ELF-1 (cell line): ENCODE results near the gene CD22.

ENCODE experiments used
- DNase-seq: peaks from one replicate; pipeline ENCODE4 v3.0.0-alpha.2; 2016; ENCODE audit warnings: low read depth, low spot score

Gene CD22

DNA sequence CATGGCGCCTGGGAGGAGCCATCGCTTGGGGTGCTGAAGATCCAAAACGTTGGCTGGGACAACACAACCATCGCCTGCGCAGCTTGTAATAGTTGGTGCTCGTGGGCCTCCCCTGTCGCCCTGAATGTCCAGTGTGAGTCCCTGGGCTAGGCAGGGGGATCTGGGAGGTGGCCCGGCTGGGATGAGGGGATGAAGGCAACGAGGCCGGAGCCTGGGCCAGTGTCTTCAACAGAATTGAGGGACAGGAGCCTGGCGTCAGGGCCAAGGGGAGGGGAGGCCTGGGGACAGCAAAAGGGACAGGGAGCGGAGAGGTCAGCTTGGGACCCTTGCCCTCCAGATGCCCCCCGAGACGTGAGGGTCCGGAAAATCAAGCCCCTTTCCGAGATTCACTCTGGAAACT is 12.0 kb downstream of the CD22 start:
- no peak for DNase-seq

GRCh38 chr19:35341565-35342225 is 12.7 kb downstream of the CD22 start:
- no peak for DNase-seq

GRCh38 chr19:35342430-35342829 is 13.4 kb downstream of the CD22 start:
- peak; percentile 69 for DNase-seq

DNA sequence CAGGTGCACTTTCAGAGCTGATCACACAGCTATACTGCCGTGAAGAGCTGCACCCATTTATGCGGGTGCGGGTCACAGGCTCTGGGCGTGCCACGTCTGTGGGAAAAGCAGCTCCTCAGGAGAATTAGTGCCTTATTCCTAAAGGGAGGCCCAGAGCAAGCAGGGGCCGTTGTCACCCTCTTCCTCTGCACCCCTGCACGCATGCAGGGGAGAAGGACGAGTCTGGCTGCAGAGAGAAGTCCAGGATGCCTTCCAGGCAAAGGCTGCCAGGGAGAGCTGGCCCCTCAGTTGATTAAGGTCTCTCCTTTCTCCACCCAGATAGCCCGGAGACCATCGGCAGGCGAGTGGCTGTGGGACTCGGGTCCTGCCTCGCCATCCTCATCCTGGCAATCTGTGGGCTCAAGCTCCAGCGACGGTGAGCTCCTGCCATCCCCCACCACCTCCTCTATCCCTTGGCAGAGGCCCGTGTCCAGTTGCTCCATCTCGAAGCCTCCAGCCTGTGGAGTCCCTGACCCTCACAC is 15.6 kb downstream of the CD22 start:
- no peak for DNase-seq

DNA sequence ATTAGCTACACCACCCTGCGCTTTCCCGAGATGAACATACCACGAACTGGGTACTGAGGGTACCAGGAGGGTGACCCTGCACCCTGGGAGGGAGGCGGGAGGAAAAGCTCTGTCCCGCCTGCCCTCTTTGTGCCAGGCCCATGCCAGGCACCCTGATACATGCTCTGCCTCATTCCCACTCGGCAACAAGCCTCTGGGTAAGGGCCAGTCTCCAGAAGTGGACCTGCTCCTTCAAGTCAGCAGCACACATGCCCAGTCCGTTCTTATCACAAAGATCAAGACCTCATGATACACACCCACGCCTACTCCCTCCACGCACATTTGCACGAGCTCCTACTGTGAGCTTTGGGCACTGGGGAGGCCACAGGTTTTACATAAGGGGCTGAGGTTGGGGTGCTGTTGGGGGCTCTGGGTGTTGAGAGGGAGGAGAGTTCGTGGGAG is 16.7 kb downstream of the CD22 start:
- no peak for DNase-seq

GRCh38 chr19:35346193-35347052 is 17.4 kb downstream of the CD22 start:
- no peak for DNase-seq

GRCh38 chr19:35347171-35347929 is 18.4 kb downstream of the CD22 start, which contains the start of gene FFAR1:
Gene FFAR1 (plus strand): TSS chr19:35347902. CDS start chr19:35351552, 3,650 bp downstream.
- DNase-seq = no peak

DNA sequence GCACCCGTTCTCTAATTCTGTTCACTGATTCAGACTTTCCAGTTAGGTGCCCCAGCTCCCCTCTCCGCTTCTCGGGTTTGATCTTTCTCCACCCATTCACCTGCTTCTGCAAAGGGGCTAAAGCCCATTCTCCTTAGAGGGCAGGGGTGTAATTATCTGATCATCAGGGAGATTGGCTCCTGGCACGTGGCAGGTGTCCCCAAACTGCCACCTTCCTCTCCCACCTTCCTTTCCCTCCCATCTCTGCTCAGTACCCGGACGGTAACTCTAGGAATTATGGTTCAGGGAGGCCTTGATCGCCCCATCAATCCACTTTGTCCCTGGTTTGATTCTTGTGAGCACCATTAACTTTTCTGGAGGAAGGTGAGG is 18.9 kb downstream of the CD22 start:
- no peak for DNase-seq

DNA sequence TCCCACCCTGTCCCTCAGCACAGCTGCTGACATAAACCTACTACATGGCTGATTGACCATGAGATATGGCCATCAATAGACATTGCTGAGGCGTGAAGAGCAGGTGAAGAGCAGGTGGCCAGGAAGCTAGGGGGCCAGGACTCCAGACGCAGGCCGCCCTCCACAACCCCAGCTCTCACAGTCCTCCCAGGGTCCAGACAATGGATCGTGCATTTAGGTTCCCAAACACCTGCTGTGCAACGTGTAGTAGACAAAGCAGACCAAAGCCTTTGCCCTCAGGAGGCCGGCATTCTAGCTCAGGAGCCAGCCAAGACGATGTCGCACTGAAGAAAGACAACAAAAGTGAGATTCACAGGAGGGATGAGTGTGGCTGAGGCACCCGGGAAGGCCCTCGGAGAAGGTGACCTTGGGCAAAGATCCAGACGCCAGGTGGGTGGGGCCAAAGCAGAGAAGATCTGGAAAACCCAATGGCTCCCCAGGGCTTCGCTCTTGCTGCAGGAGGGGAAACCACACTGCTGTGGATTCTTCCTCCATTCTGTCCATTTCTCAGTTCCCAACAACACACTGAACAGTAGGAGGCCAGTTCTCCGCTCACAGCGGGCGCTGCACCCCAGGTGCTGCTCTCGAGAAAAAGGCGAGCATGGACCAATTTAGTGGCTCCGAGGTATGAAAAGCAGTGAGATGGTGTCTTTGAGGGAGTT is 20.1 kb downstream of the CD22 start:
- DNase-seq = peak; percentile 67

- no peak for DNase-seq
Observed at GRCh38 chr19:35349614-35350521, 20.9 kb downstream of the CD22 start.

GRCh38 chr19:35350591-35350990 is 21.6 kb downstream of the CD22 start:
- no peak for DNase-seq

DNA sequence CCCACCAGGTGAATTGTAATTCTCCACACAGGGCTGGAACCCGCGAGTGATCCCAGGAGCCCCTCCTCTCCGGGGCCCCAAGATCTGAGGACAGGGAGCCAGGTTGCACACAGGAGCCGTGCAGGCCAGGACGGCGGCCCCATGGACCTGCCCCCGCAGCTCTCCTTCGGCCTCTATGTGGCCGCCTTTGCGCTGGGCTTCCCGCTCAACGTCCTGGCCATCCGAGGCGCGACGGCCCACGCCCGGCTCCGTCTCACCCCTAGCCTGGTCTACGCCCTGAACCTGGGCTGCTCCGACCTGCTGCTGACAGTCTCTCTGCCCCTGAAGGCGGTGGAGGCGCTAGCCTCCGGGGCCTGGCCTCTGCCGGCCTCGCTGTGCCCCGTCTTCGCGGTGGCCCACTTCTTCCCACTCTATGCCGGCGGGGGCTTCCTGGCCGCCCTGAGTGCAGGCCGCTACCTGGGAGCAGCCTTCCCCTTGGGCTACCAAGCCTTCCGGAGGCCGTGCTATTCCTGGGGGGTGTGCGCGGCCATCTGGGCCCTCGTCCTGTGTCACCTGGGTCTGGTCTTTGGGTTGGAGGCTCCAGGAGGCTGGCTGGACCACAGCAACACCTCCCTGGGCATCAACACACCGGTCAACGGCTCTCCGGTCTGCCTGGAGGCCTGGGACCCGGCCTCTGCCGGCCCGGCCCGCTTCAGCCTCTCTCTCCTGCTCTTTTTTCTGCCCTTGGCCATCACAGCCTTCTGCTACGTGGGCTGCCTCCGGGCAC is 22.6 kb downstream of the CD22 start:
- no peak for DNase-seq

DNA sequence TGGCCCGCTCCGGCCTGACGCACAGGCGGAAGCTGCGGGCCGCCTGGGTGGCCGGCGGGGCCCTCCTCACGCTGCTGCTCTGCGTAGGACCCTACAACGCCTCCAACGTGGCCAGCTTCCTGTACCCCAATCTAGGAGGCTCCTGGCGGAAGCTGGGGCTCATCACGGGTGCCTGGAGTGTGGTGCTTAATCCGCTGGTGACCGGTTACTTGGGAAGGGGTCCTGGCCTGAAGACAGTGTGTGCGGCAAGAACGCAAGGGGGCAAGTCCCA is 23.1 kb downstream of the CD22 start:
- no peak for DNase-seq

DNA sequence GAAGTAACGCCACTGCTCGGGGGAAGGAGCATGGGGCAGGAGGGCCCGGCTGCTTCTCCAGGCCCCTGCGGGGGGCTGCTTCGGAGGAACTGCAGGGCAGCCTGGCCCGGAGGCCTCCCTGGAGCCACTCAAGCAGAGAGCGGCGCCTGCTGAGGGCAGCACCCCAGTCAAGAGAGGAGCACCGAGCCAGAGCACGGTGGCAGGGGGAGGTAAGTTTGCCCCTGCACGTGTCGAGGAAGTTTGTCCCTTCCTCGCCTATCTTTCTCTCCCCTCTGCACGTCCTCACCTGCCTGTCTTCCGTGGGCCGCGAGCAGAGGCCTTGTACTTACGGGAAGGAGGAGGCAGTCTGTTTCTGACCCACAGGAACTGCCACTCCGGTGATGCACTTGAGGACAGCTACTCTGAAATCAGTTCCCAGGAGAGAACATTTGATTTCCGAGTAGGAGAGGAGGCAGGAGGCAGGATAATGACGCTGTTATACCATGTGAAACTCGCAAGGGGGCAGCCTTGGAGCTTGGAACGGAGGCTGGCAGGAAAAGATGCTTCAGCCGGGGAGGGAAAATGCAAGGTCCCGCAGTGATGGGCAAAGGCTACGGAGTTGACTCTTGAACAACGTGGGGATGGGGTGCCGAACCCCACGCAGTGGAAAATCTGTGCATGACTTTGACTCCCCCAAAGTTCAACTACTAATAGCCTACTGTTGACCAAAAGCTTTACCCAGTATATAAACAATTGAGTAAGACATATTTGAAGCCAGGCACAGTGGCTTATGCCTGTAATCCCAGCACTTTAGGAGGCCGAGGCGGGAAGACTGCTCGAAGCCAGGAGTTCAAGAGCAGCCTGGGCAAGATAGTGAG is 23.7 kb downstream of the CD22 start:
- DNase-seq = peak; percentile 85

DNA sequence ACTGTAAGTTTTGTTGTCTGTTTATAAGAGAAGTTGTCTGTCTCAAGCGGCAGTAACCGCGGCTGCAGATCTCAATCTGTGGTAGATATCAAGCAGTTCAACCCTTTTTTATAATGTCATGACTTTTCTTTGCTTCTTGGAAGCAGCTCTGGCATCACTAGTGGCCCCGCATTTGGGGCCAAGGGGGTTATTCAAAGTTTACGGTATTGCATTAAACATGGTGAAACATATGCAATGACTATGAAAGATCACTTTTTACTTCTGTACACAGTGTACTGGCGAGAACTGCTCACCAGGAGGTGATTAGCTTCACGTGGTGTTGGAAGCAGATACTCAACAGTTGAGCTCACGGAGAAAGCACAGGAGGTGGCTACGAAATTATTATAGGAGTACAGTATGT is 24.6 kb downstream of the CD22 start:
- no peak for DNase-seq

- DNase-seq = no peak
Observed at GRCh38 chr19:35354898-35355297, 25.9 kb downstream of the CD22 start.

- DNase-seq = no peak
Observed at GRCh38 chr19:35355791-35356460, 26.9 kb downstream of the CD22 start.

DNA sequence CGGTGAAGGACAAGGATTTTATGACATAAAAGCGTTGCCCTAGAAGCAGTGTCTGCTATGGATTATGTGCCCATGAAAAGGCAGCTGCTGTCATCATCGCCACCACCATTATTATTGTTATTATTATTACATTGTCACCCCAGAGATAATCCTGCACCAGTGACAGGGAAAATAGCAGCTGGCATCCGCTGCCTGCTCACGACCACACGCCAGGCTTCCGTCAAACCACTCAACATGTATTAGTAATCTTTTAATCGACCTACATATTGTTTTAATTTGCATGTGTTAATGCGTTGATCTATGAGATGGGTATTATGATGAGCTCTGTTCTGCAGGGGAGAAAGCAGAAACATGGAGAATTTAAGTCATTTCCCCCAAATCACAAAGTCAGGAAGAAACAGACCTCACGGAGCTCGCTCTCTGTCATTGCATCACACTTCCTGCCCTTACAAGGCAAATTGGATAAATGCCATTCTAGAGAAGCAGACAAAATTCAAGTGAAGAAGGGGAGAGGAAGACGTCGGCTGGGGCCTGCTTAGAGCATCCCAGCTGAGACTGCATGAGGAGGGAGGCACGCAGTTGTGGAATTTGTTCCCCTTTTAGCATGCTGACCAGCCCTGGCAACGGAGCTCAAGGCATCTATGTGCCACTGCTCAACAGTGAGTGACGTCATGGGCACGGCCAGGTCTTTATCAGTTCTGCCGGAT is 29.0 kb downstream of the CD22 start, which contains the start of gene FFAR3:
TSS of gene FFAR3 (plus strand) at position 594 of the 707 bp plus-strand sequence. CDS start 431 bp downstream, outside the sequence.
- DNase-seq = no peak
